Thyroid gland (tissue), 4 donors: Measurements from ENCODE around the gene SQSTM1.

Source experiments
- POLR2A ChIP-seq, 2 donors: fragments of 450-650 bp; IDR thresholded peaks; one replicate each; pipeline ENCODE4 v1.6.1; 2017; ENCODE audit warnings: antibody characterized with exemption in 2 of 2, mild to moderate bottlenecking in 2 of 2, moderate library complexity in 1 of 2
- TF ChIP-seq, protein P1 (sequence below), 6 experiments: fragments of 200-600 bp in 3 of 6; fragments of 450-650 bp in 3 of 6; sonication (generic) in 3 of 6; IDR thresholded peaks; one replicate each; pipeline ENCODE4 v1.5.1; 2016 to 2019; ENCODE audit warnings: antibody characterized with exemption in 6 of 6, mild to moderate bottlenecking in 2 of 6, inconsistent platforms in 1 of 6, moderate library complexity in 1 of 6

DNA sequence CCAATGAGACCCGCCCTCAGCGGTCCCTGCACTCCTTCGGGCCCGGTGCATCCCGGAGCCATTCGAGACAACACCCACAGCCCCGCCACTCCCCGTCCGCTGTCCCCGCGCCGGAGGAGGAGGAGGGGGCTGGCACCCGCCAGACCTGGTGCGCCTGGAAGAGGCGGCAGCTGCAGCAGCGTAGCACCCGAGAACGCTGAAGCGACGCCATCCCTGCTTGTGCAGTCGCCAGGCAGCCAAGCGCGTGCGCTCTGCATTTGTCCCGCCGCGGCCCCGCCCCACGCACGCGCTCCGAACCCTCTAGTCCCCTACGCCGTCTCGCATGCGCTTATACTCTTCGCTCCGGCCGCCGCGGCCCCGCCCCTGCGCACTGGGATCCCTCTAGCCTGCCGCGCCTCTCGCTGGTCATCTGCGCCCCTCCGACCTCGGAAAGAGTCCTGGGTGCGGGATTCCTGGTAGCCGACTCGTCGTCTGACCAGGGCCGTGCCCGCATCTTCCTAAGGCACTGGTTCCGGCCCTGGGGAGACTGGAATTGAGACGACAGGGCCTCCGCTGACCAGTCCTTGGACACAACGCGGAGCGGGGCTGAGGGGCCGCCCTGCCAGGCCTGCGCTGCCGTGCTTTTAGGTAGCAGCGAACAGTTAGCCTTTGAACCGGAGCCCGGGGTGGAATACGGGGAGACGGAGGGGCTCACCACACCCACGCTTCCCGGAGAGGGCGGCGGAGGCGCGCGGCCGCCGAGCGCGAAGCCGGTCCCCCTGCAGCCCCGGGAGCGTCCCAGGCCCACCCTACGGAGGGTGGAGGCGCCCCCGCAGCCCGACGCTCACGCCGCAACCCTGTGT is 38.1 kb downstream of the SQSTM1 start, which contains the start of gene MRNIP:
- TF ChIP-seq, protein P1, sequence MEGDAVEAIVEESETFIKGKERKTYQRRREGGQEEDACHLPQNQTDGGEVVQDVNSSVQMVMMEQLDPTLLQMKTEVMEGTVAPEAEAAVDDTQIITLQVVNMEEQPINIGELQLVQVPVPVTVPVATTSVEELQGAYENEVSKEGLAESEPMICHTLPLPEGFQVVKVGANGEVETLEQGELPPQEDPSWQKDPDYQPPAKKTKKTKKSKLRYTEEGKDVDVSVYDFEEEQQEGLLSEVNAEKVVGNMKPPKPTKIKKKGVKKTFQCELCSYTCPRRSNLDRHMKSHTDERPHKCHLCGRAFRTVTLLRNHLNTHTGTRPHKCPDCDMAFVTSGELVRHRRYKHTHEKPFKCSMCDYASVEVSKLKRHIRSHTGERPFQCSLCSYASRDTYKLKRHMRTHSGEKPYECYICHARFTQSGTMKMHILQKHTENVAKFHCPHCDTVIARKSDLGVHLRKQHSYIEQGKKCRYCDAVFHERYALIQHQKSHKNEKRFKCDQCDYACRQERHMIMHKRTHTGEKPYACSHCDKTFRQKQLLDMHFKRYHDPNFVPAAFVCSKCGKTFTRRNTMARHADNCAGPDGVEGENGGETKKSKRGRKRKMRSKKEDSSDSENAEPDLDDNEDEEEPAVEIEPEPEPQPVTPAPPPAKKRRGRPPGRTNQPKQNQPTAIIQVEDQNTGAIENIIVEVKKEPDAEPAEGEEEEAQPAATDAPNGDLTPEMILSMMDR (IDR thresholded peaks at IDR 0.05), result peak in 3 of 6 experiments; percentile 5 to 61 (median 12)
- peak; percentile 8 to 95 for TF ChIP-seq POLR2A (IDR thresholded peaks at IDR 0.05)
